Stimulated activated CD4-positive, alpha-beta T cell treated with anti-CD3 and anti-CD28 coated beads, Interleukin-15, amount 100 ng/mL, for 24 hours (primary cell): ENCODE data around the gene MTHFSD.

Source experiments
- DNase-seq: peaks from one replicate; pipeline ENCODE4 v3.0.0-alpha.2; 2020

Gene MTHFSD

GRCh38 chr16:86498671-86499439 lies 56.2 kb downstream of the MTHFSD start:
- DNase-seq = no peak

GRCh38 chr16:86498155-86498670 lies 56.8 kb downstream of the MTHFSD start:
- DNase-seq = no peak

GRCh38 chr16:86497551-86498021 lies 57.4 kb downstream of the MTHFSD start:
- DNase-seq = no peak

GRCh38 chr16:86496929-86497461 lies 58.0 kb downstream of the MTHFSD start:
- no peak for DNase-seq

DNA sequence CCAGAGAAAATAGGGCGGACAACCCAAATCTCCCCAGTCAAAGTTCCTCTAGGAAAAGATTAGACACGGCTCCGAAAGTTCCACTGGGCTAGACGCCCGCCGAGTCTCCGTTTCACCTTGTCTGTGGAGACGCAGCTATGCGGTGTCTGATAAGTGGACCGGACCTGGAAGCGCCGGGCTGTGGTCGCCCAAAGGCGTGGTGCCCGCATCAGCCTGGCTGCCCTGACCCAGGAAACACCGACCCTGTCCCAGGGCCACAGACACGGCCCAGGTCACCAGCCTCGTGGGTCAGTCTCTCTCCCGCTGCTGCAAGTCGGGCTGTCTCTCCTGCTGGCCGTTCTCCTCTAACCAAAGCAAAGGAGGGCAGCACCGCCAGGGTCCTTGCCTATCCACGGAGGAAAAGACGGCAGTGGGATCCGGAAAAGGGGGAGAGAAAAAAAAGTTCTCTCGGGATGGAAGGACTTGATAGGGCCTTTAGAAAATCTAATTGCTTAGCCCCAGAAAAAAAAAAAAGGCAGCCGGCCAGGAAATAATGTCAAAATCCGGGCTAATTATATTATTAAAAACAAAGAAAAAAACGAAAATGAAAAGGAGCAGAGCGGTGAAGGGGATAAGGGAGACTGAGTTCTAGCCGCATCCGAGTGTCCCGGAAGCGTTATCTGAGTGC lies 58.6 kb downstream of the MTHFSD start:
- DNase-seq = no peak

DNA sequence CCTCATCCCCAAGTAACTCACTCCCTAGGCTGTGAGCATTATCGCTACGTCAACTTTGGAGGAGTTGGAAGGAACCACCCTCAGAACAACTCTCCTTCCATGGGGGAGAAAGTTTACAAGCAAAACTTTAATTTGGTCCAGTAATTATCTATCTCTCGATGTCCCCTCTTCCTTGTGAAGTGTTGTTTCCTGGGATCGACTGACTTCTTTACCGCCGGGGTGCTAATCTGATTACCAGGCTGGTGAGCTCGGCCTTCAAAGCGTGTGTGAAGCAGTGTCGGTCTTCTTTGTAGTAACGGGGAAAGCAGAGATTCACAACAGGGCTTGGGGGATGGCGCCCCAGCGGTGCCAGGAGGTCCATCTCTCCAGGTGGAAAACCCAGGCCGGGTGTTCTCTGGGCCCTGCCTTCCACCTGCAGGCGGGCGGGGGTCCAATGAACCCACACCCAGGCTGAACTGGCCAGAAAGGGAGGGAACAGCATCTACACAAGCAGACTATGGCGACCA lies 59.2 kb downstream of the MTHFSD start:
- no peak for DNase-seq

GRCh38 chr16:86495357-86495701 lies 59.7 kb downstream of the MTHFSD start:
- no peak for DNase-seq

DNA sequence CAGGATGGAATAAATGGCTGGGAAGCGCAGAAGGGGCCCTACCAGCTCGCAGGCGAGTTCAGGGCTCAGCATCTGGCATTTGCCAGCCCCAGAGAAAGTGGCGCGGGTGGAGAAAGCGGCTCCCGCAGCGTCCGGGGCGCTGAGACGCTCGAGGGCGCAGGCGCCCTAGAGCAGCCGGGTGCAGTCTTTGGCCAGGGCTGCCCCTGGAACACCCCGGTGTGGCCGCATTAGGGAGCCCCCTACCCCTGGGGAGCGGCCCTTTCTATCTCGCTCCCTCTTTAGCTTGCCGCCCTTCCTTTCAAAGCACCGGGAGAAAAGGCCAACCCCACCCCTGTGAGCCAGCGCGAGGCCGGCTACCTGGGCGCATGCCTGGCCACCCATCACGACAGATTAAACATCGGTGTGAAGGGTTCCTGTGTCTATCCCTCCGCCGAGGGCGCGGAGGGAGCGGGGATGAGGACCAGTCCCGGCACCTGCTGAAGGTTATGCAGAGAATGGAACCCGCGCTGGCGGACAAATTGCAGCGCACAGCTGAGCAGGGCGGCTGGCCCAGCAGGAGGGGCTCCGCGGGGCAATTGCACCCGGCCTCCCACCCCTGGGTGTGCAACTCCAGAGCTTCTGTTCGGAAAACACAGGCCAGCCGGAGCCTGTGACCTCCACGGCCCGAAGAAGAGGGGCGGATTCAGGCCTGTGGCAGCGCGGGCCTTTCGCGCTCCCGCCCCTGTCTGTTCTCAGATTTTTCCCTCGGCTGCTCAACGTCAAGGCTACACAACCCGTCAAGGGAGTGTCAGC lies 60.3 kb downstream of the MTHFSD start:
- no peak for DNase-seq

- no peak for DNase-seq
These were observed 60.9 kb downstream of the MTHFSD start for GRCh38 chr16:86494039-86494564.

DNA sequence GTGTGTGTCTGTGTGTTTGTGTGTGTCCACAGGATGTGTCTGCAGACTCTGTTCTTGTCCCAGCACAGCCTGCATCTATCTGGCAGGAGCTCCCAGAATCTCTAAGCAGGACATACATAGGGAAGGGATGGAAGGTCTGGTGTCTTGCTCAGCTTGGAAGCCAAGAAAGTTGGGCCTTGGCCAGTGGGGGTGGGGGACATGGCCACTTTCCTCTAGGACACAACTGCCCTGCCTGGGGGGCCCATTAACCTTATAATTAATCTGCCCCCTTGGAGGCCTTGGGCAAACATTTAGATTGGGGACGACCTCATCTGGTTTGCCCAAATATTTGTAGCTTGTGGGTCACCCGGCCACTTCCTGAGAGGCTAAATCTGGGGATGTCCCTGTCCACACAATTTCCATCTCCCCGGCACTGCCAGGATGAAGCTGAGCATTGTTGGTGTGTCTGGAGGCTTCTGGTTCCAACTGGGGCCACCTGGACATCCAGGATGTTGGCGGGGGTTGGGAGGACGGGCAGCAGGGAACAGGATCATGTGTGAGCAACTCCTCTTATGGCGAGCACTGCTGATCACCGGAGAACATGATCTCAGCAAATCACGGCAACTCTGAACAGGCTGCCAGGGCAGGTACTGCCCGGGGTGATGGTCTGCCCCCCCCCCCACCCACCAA lies 61.9 kb downstream of the MTHFSD start:
- DNase-seq = no peak

DNA sequence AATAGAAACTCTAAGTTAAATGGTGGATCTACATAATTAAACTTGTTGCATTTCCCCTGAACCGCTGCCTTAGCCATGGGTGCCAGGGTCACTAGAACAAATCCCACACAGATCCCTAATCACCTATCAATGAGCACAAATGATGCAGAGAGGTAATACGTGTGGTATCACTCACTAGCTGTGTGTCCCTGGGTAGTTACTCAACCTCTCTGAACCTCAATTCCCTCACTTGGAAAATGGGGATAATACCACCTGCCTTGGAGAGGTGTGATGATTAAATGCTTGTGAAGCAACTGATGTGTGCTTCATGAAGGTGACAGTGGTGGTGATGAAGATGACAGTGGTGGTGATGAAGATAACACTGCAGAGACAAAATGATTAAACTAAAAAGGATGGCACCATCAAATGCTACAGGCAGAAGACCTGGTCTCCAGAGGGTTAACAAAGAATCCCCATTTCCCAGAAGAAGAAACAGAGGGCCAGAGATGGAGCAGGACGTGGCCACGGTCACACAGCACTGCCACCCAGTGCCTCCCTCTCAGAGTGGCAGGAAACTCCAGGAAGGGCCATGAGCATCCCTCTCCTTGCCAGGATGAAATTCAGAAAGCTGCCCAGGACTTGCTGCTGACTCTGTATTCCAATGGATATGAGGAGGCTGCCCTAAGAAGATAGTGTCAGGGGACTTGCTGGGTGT lies 62.6 kb downstream of the MTHFSD start:
- DNase-seq = no peak

DNA sequence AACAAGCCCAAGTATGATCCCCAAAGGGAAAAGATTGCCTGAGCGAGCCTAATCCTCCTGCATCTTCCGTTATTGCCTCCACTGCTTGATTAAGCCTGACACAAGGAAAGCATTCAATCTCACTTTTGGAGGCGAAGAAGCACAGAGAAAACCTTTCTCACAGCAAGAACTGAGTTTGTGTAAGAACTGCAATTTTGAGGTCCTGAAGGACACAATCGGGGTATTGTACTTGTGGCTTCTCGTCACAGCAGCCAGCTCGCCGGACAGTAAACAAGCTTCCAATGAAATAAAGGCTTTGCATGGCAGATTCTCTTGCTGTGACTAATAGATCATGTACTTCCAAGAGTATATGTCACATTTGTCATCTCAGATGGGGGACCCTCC lies 63.4 kb downstream of the MTHFSD start:
- no peak for DNase-seq

GRCh38 chr16:86490859-86491639 lies 64.0 kb downstream of the MTHFSD start:
- DNase-seq = no peak

DNA sequence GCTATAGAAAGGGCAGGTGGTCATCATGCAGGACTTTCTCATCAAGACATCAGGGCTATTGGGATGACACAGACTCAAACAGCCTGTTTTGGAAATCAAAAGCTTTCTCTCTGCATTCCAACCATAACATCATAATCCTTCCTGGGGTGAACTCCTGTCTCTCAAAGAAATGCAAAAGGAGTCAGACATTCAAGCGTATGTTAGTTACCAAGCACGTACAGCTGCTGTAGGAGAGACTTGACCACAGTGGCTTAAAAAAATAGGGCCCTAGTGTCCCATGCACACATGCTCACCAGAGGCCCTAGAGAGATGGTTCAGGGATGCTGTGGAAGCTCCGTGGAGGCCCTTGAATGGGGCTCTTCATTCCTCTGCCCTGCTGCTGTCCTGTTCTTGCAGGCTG lies 69.3 kb downstream of the MTHFSD start:
- DNase-seq = no peak

DNA sequence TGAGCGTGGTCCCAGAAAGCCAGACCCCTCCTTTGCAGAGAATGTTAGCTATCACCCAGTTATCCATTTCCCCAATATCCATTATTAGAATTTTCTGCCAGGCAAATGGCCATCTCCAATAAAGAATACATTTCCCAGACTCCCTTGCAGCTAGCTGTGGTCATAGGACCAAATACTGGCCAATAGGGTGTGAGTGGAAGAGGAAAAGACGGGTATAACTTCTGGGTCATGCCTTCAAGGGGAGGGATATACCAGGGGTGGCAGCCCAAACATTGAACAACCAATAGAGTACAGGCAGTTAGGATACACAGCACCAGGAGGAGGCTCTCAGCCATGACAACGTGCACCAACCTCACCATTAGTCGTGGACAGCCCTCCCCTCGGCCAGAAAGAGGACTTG lies 70.8 kb downstream of the MTHFSD start:
- no peak for DNase-seq

DNA sequence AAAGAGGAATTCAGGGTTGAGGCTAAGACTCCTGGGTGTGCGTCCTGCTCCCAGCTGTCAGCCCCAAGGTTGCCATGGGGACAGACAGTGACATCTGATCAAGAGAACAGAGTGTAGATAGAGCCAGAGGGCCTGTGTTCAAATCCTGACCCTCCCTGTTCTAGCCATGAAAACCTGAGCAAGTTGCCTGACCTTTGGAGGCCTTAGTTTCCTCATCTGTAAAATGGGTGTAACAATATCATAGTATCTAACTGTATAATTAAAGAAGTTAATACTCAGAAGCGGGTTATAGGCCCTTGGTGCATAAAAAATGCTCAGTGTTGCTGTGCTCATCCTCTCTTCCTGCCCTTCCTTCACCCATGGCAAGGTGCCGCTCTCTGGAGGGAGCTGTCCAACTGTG lies 73.4 kb downstream of the MTHFSD start:
- no peak for DNase-seq

GRCh38 chr16:86480444-86480843 lies 74.6 kb downstream of the MTHFSD start:
- DNase-seq = no peak
